Erythroblast (primary cell): ENCODE measurements around the gene TRA2B.
A peak's percentile ranks its signal among the peaks of the same experiment; 100 is the strongest.

Experiments used
- DNase-seq, 2 experiments: peaks; one replicate each; lab custom pipeline; 2025; lab: John Stamatoyannopoulos, UW
- GATA1 ChIP-seq: IDR thresholded peaks from 2 replicates; pipeline ENCODE4 v1.6.1; 2011; ENCODE audit warnings: low read depth, mild to moderate bottlenecking, control low read depth, low read length, moderate library complexity
- POLR2A ChIP-seq: IDR thresholded peaks from 2 replicates; pipeline ENCODE4 v1.6.1; 2011; ENCODE audit warnings: mild to moderate bottlenecking, low read length

Gene TRA2B

GRCh38 chr3:185937689-185938374, at the start of gene TRA2B:
TSS of gene TRA2B (minus strand) at chr3:185938014. CDS start at chr3:185937860, 154 bp downstream.
- peak; percentile 99 for DNase-seq
- TF ChIP-seq GATA1 = no peak
- peak; percentile 100 for TF ChIP-seq POLR2A

- no peak for TF ChIP-seq GATA1
- no peak for TF ChIP-seq POLR2A
- DNase-seq = no peak
These were observed 48.5 kb upstream of the TRA2B start for GRCh38 chr3:185986198-185986777.

GRCh38 chr3:185984203-185984602, 46.4 kb upstream of the TRA2B start:
- TF ChIP-seq POLR2A = no peak
- no peak for TF ChIP-seq GATA1
- no peak for DNase-seq

GRCh38 chr3:185983495-185984141, 45.8 kb upstream of the TRA2B start:
- TF ChIP-seq GATA1 (no peak), POLR2A (no peak)
- DNase-seq = peak; percentile 61 to 84

- DNase-seq = no peak
- TF ChIP-seq POLR2A = no peak
- TF ChIP-seq GATA1 = no peak
These were observed 44.8 kb upstream of the TRA2B start for GRCh38 chr3:185982632-185983031.

GRCh38 chr3:185981621-185982020, 43.8 kb upstream of the TRA2B start:
- no peak for DNase-seq
- TF ChIP-seq POLR2A (no peak), GATA1 (no peak)

GRCh38 chr3:185979721-185980121, 41.9 kb upstream of the TRA2B start:
- DNase-seq = no peak
- TF ChIP-seq GATA1 (no peak), POLR2A (no peak)

- DNase-seq = no peak
- TF ChIP-seq GATA1 (no peak), POLR2A (no peak)
These were observed 40.7 kb upstream of the TRA2B start for GRCh38 chr3:185978516-185978915.

GRCh38 chr3:185977679-185978040, 39.8 kb upstream of the TRA2B start:
- no peak for TF ChIP-seq POLR2A
- no peak for TF ChIP-seq GATA1
- no peak for DNase-seq

GRCh38 chr3:185976977-185977678, 39.3 kb upstream of the TRA2B start:
- DNase-seq = peak; percentile 66 to 84
- no peak for TF ChIP-seq GATA1
- no peak for TF ChIP-seq POLR2A

- no peak for TF ChIP-seq POLR2A
- no peak for TF ChIP-seq GATA1
- no peak for DNase-seq
These were observed 38.3 kb upstream of the TRA2B start for GRCh38 chr3:185976100-185976499.

GRCh38 chr3:185971579-185971978, 33.8 kb upstream of the TRA2B start:
- no peak for TF ChIP-seq POLR2A
- no peak for TF ChIP-seq GATA1
- DNase-seq = no peak

- TF ChIP-seq POLR2A (no peak), GATA1 (no peak)
- DNase-seq = no peak
These were observed 30.4 kb upstream of the TRA2B start for GRCh38 chr3:185968168-185968567.

- TF ChIP-seq GATA1 (no peak), POLR2A (no peak)
- no peak for DNase-seq
These were observed 28.8 kb upstream of the TRA2B start for GRCh38 chr3:185966655-185967054.
